GM19395 (cell line): ENCODE data around the gene SPOCD1.

Experiments used
- ATAC-seq: cut with Tn5 transposase; IDR thresholded peaks from one replicate; pipeline ENCODE4 v1.9.1; 2021; ENCODE audit warnings: mild to moderate bottlenecking, moderate library complexity; ENCODE audit not compliant: unreplicated experiment

The SPOCD1 gene

DNA sequence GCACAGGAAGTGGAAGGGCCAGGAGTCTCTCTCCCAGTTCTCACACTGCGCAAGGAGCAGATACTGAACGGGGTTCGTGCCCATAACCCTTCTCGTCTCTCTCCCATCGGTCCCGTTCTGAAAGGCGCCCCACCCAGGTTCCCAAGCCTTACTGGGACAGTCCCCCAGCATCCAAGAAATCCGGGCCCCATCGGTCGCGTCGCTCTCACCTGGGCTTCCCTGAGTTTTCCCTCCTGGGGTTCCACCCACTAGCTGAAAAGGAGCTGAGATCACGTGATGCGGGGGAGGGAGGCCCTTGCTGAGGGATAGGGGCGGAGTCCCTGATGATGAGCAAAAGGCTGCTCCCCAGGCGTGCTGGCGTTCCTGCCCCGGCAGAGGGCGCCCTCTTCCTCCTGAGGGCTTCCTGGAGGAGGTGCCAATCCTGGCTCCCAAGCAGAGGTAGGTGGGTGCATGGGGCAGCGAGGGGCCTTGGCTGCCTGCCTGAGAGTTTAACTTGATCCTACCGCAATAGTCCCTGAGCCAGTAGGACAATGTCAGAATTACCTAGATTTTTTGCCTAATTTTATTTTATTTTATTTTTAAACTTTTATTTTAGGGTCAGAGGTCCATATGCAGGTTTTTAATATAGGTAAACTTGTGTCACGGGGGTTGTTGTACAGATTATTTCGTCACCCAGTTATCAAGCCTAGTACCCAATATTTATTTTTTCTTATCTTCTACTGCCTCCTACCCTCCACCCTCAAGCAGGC lies at the start of gene SPOCD1:
TSS of gene SPOCD1 (minus strand) at position 271 of the 749 bp plus-strand sequence. CDS start 689 bp downstream, outside the sequence.
- ATAC-seq = no peak

- no peak for ATAC-seq
Observed at GRCh38 chr1:31862071-31862470, 46.2 kb upstream of the SPOCD1 start.

- ATAC-seq = no peak
Observed at GRCh38 chr1:31861346-31861745, 45.5 kb upstream of the SPOCD1 start.

- ATAC-seq = no peak
Observed at GRCh38 chr1:31860581-31860980, 44.8 kb upstream of the SPOCD1 start.

GRCh38 chr1:31859719-31860118 lies 43.9 kb upstream of the SPOCD1 start:
- ATAC-seq = no peak

DNA sequence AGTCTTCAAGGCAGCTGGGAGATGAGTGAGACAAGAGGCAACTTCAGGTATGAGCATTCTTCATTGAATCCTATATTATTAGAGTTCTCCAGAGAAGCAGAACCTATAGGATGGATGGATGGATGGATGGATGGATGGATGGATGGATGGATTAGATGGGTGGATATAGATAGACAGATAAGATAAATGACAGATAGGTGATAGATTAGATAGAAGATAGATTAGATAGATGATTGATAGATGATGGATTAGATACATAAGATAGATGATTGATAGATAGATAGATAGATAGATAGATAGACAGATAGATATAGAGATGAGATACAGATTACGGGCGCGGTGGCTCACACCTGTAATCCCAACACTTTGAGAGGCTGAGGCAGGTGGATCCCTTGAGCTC lies 43.2 kb upstream of the SPOCD1 start:
- no peak for ATAC-seq

- ATAC-seq = no peak
Observed at GRCh38 chr1:31857863-31858262, 42.0 kb upstream of the SPOCD1 start.

GRCh38 chr1:31856140-31856539 lies 40.3 kb upstream of the SPOCD1 start:
- ATAC-seq = no peak

DNA sequence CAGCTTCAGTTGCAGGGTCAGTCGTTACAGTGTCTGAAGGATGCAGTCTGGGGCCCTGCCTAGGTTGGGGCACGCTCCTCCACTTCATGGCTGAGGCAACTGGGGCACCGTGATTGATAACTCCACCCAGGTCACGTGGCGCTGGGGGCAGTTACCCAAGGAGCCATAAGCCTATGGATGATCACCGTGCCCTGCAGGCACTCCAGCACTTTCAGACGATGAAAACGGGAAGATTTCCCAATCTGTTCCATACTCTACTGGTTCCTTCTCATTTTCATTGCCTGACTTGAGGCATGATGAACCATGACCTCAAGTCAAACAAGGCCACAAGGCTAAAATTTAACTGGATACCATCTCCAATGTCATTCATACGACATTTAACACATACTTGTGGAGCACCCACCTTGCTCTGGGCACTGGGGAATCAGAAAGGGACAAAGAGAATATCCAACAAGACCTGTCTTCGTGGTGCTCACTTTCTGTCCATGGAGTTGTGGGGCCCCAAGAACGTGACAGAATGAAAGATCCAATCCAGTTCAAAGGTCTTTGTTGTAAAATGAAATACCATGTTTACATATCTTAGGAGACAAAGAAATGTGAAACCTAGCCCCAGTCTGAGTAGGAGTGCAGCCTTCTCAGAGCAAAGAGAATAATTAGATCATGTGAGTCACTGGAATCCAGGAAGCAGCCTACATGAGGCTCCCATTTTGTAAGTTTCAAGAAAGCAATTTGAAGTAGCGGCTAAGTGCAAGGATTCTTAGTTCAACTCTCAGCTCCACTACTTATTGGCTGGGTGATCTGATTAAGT lies 39.4 kb upstream of the SPOCD1 start:
- no peak for ATAC-seq

DNA sequence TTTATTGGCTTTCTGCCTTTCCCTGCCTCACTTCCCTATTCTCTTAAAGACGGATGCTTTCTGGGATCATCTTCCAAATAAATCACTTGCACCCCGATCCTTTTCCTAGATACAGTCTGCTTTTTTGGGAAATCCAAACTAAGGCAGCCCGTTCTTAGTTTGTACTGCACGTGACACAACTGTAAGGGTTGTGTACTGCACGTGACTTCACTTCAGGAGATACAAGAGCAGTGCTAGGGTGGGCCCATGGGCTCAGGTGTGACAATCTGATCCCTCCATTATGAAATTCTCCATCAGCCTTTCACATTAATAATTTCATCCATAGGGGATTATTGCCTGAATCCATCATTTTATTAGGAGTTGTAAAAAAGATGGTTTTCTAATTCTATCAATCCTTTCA lies 33.8 kb upstream of the SPOCD1 start:
- no peak for ATAC-seq

DNA sequence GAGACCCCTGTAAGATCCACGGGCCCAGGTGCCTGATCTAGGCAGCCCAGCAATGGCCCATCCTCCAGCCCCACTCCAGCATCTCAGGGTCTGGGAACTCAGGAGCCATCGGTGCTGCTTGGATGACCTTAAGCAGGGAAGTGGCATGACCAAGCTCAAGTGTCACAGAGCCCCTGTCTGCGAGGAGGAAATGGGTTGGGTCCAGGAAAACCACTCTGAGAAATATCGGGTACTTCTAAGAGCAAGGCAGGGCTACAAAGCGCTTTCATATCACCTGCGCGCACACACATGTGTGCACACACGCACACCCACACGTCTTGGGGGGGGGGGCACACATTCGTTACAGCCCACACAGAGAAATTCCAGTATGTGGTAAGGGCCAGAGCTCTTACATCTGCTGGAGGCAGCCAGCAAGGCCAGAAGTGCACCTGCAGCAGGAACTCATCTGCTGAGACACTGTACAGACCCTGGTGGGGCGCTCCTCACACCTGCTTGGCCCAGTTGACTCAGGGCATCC lies 32.6 kb upstream of the SPOCD1 start:
- ATAC-seq = no peak

GRCh38 chr1:31846484-31846883 lies 30.7 kb upstream of the SPOCD1 start:
- ATAC-seq = no peak

DNA sequence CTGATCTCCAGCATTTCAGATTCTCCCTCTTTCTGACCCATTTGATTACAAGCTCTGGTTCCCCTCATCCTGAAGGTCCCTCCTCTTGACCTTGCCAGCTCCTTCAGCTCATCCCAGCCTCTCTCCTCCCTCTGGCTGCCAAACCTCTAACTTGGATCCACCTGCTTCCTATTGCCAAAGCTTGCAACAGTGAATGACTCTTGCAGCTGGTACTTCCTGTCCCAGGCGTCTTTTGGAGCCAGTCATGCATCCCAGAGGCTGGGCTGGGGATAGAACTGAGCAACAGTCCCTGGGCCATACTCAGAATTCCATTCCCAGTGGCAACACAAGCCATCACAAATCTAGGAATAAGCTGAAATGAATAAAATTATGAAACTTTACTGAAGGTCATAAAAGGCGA lies 27.7 kb upstream of the SPOCD1 start:
- no peak for ATAC-seq

DNA sequence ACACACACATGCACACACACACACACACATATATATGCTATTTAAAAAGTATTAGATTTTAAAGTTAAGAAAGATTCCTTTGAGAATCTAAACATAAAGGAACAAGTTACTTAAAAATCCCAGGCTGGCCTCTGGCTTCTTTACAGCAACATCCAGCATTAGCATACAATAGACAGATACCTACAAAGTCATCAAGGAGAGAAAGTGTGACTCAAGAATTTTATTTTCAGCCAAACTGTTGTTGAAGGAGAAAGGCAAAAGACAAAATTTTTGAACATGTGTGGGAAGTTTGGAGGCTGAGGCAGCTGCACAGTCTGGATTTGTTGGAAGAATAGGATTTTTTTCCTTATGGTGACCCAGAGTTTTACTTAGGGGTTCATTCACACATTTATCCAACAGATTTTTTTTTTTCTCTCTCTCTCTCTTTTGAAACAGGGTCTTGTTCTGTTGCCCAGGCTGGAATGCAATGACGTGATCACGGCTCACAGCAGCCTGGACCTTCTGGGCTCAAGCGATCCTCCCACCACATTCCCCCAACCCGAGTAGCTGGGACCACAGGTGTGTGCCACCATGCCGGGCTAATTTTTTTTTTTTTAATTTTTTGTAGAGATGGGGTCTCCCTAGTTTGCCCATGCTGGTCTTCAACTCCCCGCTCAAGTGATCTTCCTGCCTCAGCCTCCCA lies 24.0 kb upstream of the SPOCD1 start:
- ATAC-seq = no peak

GRCh38 chr1:31837451-31838158 lies 21.8 kb upstream of the SPOCD1 start:
- no peak for ATAC-seq

DNA sequence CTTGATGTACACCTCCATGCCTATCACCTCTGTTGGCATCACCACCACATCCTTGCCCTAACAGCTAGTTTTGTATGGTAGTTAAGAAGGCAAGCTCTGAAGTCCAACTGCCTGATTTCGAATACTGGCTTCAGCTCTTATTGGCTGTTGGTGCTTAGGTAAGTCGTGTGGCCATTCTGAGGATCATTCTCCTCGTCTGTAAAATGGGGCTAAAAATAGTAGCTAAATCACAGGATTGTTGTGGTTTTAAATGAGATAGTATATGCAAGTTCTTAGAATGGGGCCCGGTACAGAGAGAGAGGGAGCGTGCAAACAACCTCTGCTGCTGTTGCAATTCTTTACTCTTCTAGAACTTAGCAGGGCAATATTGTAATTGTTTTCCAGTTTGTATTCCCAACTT lies 20.8 kb upstream of the SPOCD1 start:
- no peak for ATAC-seq

- ATAC-seq = no peak
Observed at GRCh38 chr1:31835415-31835814, 19.6 kb upstream of the SPOCD1 start.

GRCh38 chr1:31834501-31834900 lies 18.7 kb upstream of the SPOCD1 start:
- no peak for ATAC-seq

DNA sequence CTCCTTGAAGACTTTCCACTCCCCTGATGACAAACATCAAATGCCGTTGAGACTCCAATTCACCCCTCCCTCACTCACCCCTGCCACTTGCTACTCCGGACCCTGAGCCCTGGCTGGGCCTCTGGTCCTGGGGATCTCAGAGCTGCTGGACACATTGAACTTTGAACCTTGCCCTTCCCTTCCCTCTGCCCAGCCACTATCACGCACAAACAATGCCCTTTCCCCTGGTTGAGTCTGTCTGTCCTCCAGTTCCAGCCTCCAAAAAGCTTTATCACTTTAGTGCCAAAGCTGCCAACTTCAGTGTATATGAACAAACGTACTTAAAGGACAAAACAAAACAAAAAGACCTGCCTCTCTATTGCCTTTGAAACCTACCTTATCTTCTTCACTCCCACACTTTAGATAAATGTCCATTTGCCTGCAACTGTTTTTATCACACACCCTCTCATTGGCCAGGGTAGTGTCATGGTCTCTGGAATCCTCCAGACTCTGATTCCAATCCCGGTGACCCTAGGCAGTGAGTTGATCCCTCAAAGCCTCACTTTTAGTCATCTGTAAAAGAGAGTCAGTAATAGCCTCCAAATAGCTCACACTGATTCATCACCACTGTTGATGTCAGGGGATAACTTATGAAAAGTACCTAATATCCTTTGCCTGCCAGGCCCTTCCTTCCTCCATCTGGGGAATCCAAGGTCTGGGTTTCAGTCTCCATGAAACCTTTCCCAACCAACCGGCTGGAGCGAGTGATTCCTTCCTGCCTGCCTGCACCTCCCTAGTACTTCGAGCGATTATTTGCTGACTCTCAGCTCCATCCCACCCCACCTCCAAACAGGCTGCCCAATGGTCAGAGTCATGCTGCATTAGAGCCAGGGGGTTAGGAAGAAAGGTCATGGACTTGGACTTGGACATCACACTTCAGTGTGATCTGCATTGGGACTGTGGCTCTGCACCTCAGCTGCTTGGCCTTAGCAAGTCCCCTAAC lies 15.9 kb upstream of the SPOCD1 start:
- ATAC-seq = no peak

DNA sequence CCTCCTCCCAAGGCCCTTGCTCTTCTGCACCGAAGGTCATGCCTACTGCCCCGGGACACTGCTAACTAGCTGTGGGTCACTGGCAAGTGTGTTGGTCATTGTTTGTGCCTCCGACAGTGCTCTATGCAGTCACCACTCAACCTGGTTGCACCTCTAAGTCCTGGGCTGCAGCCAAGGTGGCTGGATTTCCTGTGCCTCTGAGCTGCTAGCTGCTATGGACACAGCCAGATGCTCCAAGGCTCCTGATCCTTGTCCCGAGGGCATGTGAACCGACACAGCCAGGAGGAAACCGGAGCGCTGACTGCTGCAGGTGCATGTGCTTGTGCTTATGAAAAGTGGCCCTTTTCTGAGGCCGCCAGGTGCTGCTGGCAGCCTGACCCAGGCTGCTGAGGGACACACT lies 14.7 kb upstream of the SPOCD1 start:
- ATAC-seq = no peak
